ENCODE data around the gene B4GALT1.
A peak's percentile ranks its signal among the peaks of the same experiment; 100 is the strongest.
"Not testable (repeated sequence)": the region's sequence is repeated elsewhere in the genome, so short reads cannot be mapped to it uniquely, and the experiment has no call there.

Gene B4GALT1

GRCh38 chr9:33167972-33168461 lies 881 bp upstream of the B4GALT1 start:
- no peak for DNase-seq (ENCODE audit: low read depth)
- no peak for TF ChIP-seq CTCF (conservative IDR thresholded peaks at IDR 0.05; ENCODE audit: control insufficient read depth, insufficient read depth, low read depth, low read length)
- H3K4me3 ChIP-seq (ENCODE audit: control insufficient read depth, low read depth, low read length) = peak overlapping the region; percentile 40

- DNase-seq (ENCODE audit: low read depth) = peak; percentile 45
- peak overlapping the region; percentile 94 for H3K4me3 ChIP-seq (ENCODE audit: control insufficient read depth, low read depth, low read length)
- TF ChIP-seq CTCF (conservative IDR thresholded peaks at IDR 0.05; ENCODE audit: control insufficient read depth, insufficient read depth, low read depth, low read length) = no peak
These were observed 679 bp downstream of the B4GALT1 start for GRCh38 chr9:33166231-33167083.

- TF ChIP-seq CTCF (conservative IDR thresholded peaks at IDR 0.05; ENCODE audit: control insufficient read depth, insufficient read depth, low read depth, low read length) = no peak
- H3K4me3 ChIP-seq (ENCODE audit: control insufficient read depth, low read depth, low read length) = peak overlapping the region; percentile 94
- DNase-seq (ENCODE audit: low read depth) = peak; percentile 98
These were observed 1.6 kb downstream of the B4GALT1 start for GRCh38 chr9:33165263-33166151.

GRCh38 chr9:33164921-33165262 lies 2.2 kb downstream of the B4GALT1 start:
- peak overlapping the region; percentile 94 for H3K4me3 ChIP-seq (ENCODE audit: control insufficient read depth, low read depth, low read length)
- DNase-seq (ENCODE audit: low read depth) = not testable (repeated sequence)

GRCh38 chr9:33164138-33164809 lies 2.9 kb downstream of the B4GALT1 start:
- TF ChIP-seq CTCF (conservative IDR thresholded peaks at IDR 0.05; ENCODE audit: control insufficient read depth, insufficient read depth, low read depth, low read length) = no peak
- peak overlapping the region; percentile 94 for H3K4me3 ChIP-seq (ENCODE audit: control insufficient read depth, low read depth, low read length)
- DNase-seq (ENCODE audit: low read depth) = peak; percentile 45

- H3K4me3 ChIP-seq (ENCODE audit: control insufficient read depth, low read depth, low read length) = peak overlapping the region; percentile 94
- no peak for TF ChIP-seq CTCF (conservative IDR thresholded peaks at IDR 0.05; ENCODE audit: control insufficient read depth, insufficient read depth, low read depth, low read length)
- DNase-seq (ENCODE audit: low read depth) = no peak
These were observed 3.6 kb downstream of the B4GALT1 start for GRCh38 chr9:33163433-33164137.
